HEK293 (cell line): Measurements from ENCODE around the gene WDR76.

Experiments
- CTCF ChIA-PET: fragments of 350-600 bp; formaldehyde crosslinking; extraction: SDS; loops from one replicate; lab custom pipeline; 2021; ENCODE audit warnings: antibody characterized with exemption; lab: Yijun Ruan, JAX
- POLR2A ChIA-PET: fragments of 300-600 bp; formaldehyde crosslinking; extraction: SDS; loops from one replicate; lab custom pipeline; 2020; ENCODE audit warnings: antibody characterized with exemption, inconsistent platforms; lab: Yijun Ruan, JAX
- H3K27ac ChIP-seq: fragments of 200-500 bp; sonication (Bioruptor generic); 2 replicates; pipeline ENCODE4 v1.5.1; 2014; ENCODE audit warnings: low read depth, low read length, control low read depth, inconsistent platforms; ENCODE audit errors: extremely low read depth
- H3K36me3 ChIP-seq, 2 experiments: fragments of 200-500 bp in 1 of 2; sonication (Bioruptor generic) in 1 of 2; 1 replicate in 1 of 2; 2 replicates in 1 of 2; pipeline ENCODE4 v1.5.1; 2014 to 2017; ENCODE audit warnings: inconsistent platforms in 2 of 2, low read length in 2 of 2; ENCODE audit not compliant: control insufficient read depth in 2 of 2, insufficient read depth in 1 of 2
- H3K4me1 ChIP-seq: fragments of 200-500 bp; sonication (Bioruptor generic); 2 replicates; pipeline ENCODE4 v1.5.1; 2014; ENCODE audit warnings: mild to moderate bottlenecking, low read length, inconsistent platforms; ENCODE audit not compliant: control insufficient read depth, insufficient read depth
- H3K4me3 ChIP-seq: 2 replicates; pipeline ENCODE4 v1.5.1; 2011; ENCODE audit warnings: low read depth, mild to moderate bottlenecking, control low read depth, low read length, moderate library complexity
- H3K9me3 ChIP-seq: fragments of 200-500 bp; sonication (Bioruptor generic); 2 replicates; pipeline ENCODE4 v1.5.1; 2014; ENCODE audit warnings: low read depth, low read length, inconsistent platforms; ENCODE audit not compliant: control insufficient read depth, insufficient read depth
- GFI1B ChIP-seq: fragments of 450-650 bp; formaldehyde crosslinking; IDR thresholded peaks from 2 replicates; pipeline ENCODE4 v1.5.1; 2016; ENCODE audit warnings: missing biosample characterization, missing genetic modification characterization
- GLI4 ChIP-seq: fragments of 450-650 bp; formaldehyde crosslinking; IDR thresholded peaks from 2 replicates; pipeline ENCODE4 v1.5.1; 2016; ENCODE audit warnings: missing biosample characterization, missing genetic modification characterization
- PRDM1 ChIP-seq: fragments of 450-650 bp; formaldehyde crosslinking; IDR thresholded peaks from 2 replicates; pipeline ENCODE4; 2016; ENCODE audit warnings: missing biosample characterization, missing genetic modification characterization
- SCRT1 ChIP-seq: fragments of 450-650 bp; formaldehyde crosslinking; IDR thresholded peaks from 2 replicates; pipeline ENCODE4 v1.5.1; 2016; ENCODE audit warnings: missing biosample characterization, missing genetic modification characterization, borderline replicate concordance
- ZBTB11 ChIP-seq: fragments of 450-650 bp; formaldehyde crosslinking; conservative IDR thresholded peaks from 2 replicates; pipeline ENCODE4 v1.5.1; 2016; ENCODE audit warnings: low read depth, missing biosample characterization, missing genetic modification characterization
- ZBTB20 ChIP-seq: fragments of 450-650 bp; formaldehyde crosslinking; IDR thresholded peaks from 2 replicates; pipeline ENCODE4 v1.5.1; 2016; ENCODE audit warnings: missing biosample characterization, missing genetic modification characterization
- ZBTB49 ChIP-seq: fragments of 450-650 bp; formaldehyde crosslinking; IDR thresholded peaks from 2 replicates; pipeline ENCODE4 v1.5.1; 2016; ENCODE audit warnings: missing biosample characterization, missing genetic modification characterization, low read depth
- ZFP37 ChIP-seq: fragments of 450-650 bp; formaldehyde crosslinking; IDR thresholded peaks from 2 replicates; pipeline ENCODE4 v1.5.1; 2016; ENCODE audit warnings: missing biosample characterization, missing genetic modification characterization
- ZFP69B ChIP-seq: fragments of 450-650 bp; formaldehyde crosslinking; IDR thresholded peaks from 2 replicates; pipeline ENCODE4 v1.5.1; 2016; ENCODE audit warnings: missing biosample characterization, missing genetic modification characterization
- ZNF280C ChIP-seq: fragments of 450-650 bp; formaldehyde crosslinking; IDR thresholded peaks from 2 replicates; pipeline ENCODE4 v1.5.1; 2016; ENCODE audit warnings: missing biosample characterization, missing genetic modification characterization
- ZNF292 ChIP-seq: fragments of 450-650 bp; formaldehyde crosslinking; IDR thresholded peaks from 2 replicates; pipeline ENCODE4 v1.5.1; 2016; ENCODE audit warnings: low read depth, missing biosample characterization, missing genetic modification characterization, borderline replicate concordance
- ZNF311 ChIP-seq: fragments of 450-650 bp; formaldehyde crosslinking; IDR thresholded peaks from 2 replicates; pipeline ENCODE4 v1.5.1; 2017; ENCODE audit warnings: missing biosample characterization, missing genetic modification characterization, borderline replicate concordance
- ZNF366 ChIP-seq: fragments of 450-650 bp; formaldehyde crosslinking; conservative IDR thresholded peaks from 2 replicates; pipeline ENCODE4 v1.5.1; 2016; ENCODE audit warnings: missing biosample characterization, missing genetic modification characterization
- ZNF394 ChIP-seq: fragments of 450-650 bp; formaldehyde crosslinking; IDR thresholded peaks from 2 replicates; pipeline ENCODE4 v1.5.1; 2016; ENCODE audit warnings: missing biosample characterization, missing genetic modification characterization, mild to moderate bottlenecking, moderate library complexity, borderline replicate concordance
- ZNF433 ChIP-seq: fragments of 450-650 bp; formaldehyde crosslinking; IDR thresholded peaks from 2 replicates; pipeline ENCODE4 v1.5.1; 2016; ENCODE audit warnings: missing biosample characterization, missing genetic modification characterization, low read depth
- ZNF48 ChIP-seq: fragments of 450-650 bp; formaldehyde crosslinking; IDR thresholded peaks from 2 replicates; pipeline ENCODE4 v1.5.1; 2016; ENCODE audit warnings: missing biosample characterization, missing genetic modification characterization
- ZNF513 ChIP-seq: fragments of 450-650 bp; IDR thresholded peaks from 2 replicates; pipeline ENCODE4 v1.5.1; 2018; ENCODE audit warnings: missing biosample characterization, missing genetic modification characterization
- ZNF560 ChIP-seq: fragments of 450-650 bp; formaldehyde crosslinking; IDR thresholded peaks from 2 replicates; pipeline ENCODE4 v1.5.1; 2017; ENCODE audit warnings: missing biosample characterization, missing genetic modification characterization, borderline replicate concordance
- ZNF580 ChIP-seq: fragments of 450-650 bp; formaldehyde crosslinking; IDR thresholded peaks from 2 replicates; pipeline ENCODE4 v1.5.1; 2016; ENCODE audit warnings: missing biosample characterization, missing genetic modification characterization
- ZNF707 ChIP-seq: fragments of 450-650 bp; formaldehyde crosslinking; IDR thresholded peaks from 2 replicates; pipeline ENCODE4 v1.5.1; 2016; ENCODE audit warnings: missing biosample characterization, missing genetic modification characterization
- ZNF768 ChIP-seq: fragments of 450-650 bp; formaldehyde crosslinking; IDR thresholded peaks from 2 replicates; pipeline ENCODE4 v1.5.1; 2018; ENCODE audit warnings: missing biosample characterization, mild to moderate bottlenecking, missing genetic modification characterization
- ZSCAN4 ChIP-seq: fragments of 450-650 bp; formaldehyde crosslinking; IDR thresholded peaks from 2 replicates; pipeline ENCODE4 v1.5.1; 2017; ENCODE audit warnings: missing biosample characterization, missing genetic modification characterization

Gene WDR76

GRCh38 chr15:43878446-43878845 lies 51.6 kb downstream of the WDR76 start (continued):
- no peak for TF ChIP-seq ZNF513 (tag by site-specific recombination)
- TF ChIP-seq ZNF311 (tag by site-specific recombination), result no peak
- TF ChIP-seq ZNF560 (tag by site-specific recombination), result no peak
- no peak for TF ChIP-seq ZNF707 (tag by site-specific recombination)
- no peak for TF ChIP-seq ZNF280C (tag by site-specific recombination)
- TF ChIP-seq ZFP37 (tag by site-specific recombination), result no peak
- TF ChIP-seq, all 188 proteins: peak for 0

GRCh38 chr15:43879386-43880355 lies 52.9 kb downstream of the WDR76 start:
- peaks cover 4 to 70% of the 10 kb centered on the region in 2 experiments; a peak in 2 of 3 replicates for H3K36me3 ChIP-seq
- H3K27ac ChIP-seq, result no peak overlapping the region
- H3K9me3 ChIP-seq, result no peaks in the 10 kb centered on the region
- CTCF ChIA-PET, result interaction anchor here (0.6 to 1.1 kb wide), 2 partner anchors 15 to 177 kb away, joined by 4 read pairs; no protein-coding TSS in a partner anchor
- POLR2A ChIA-PET, result no interaction called here
- H3K4me1 ChIP-seq, result no peaks in the 10 kb centered on the region
- TF ChIP-seq ZNF394 (no peak), SCRT1 (tag by site-specific recombination) (no peak), ZBTB49 (tag by site-specific recombination) (no peak), ZSCAN4 (tag by site-specific recombination) (no peak), ZBTB11 (no peak), ZNF48 (tag by site-specific recombination) (no peak), ZFP69B (tag by site-specific recombination) (no peak), ZNF366 (tag by site-specific recombination) (no peak), ZNF768 (tag by site-specific recombination) (no peak), GFI1B (no peak), ZNF433 (tag by site-specific recombination) (no peak), GLI4 (no peak), ZBTB20 (tag by site-specific recombination) (no peak), PRDM1 (tag by site-specific recombination) (no peak), ZNF580 (tag by site-specific recombination) (no peak), ZNF292 (tag by site-specific recombination) (no peak)
- no peak overlapping the region for H3K4me3 ChIP-seq
